K562 (cell line): ENCODE data around the gene PDE12.

Experiments
- FOXO4 ChIP-seq: fragments of 450-650 bp; formaldehyde crosslinking; IDR thresholded peaks from 2 replicates; pipeline ENCODE4 v1.4.0; 2020; ENCODE audit warnings: mild to moderate bottlenecking, moderate library complexity
- KDM1A ChIP-seq, 2 experiments: fragments of 450-650 bp; IDR thresholded peaks; 2 replicates each; pipeline ENCODE4 v1.6.1; 2016; ENCODE audit warnings: mild to moderate bottlenecking in 2 of 2
- POLR2G ChIP-seq: fragments of 200-400 bp; formaldehyde crosslinking; IDR thresholded peaks from 2 replicates; pipeline ENCODE4 v1.6.1; 2017; ENCODE audit warnings: low read depth, mild to moderate bottlenecking, antibody characterized with exemption, low read length, moderate library complexity
- RUNX1 ChIP-seq: sonication (generic); IDR thresholded peaks from 2 replicates; pipeline ENCODE4 v1.6.1; 2016; ENCODE audit warnings: antibody characterized with exemption, low read depth
- TCF7 ChIP-seq: sonication (generic); IDR thresholded peaks from 2 replicates; pipeline ENCODE4 v1.6.1; 2016; ENCODE audit warnings: antibody characterized with exemption, borderline replicate concordance
- ZNF121 ChIP-seq: sonication (generic); formaldehyde crosslinking; conservative IDR thresholded peaks from 2 replicates; pipeline ENCODE4 v1.8.0; 2022; ENCODE audit warnings: missing genetic modification reagents
- ZNF274 ChIP-seq: IDR thresholded peaks from 2 replicates; pipeline ENCODE4 v1.6.1; 2011; ENCODE audit warnings: low read depth, mild to moderate bottlenecking, low read length, moderate library complexity, borderline replicate concordance
- TF ChIP-seq, protein P1 (sequence below), 3 experiments: IDR thresholded peaks in 2 of 3; conservative IDR thresholded peaks in 1 of 3; 2 replicates each; pipeline ENCODE4 v1.5.1; 2011 to 2012; ENCODE audit warnings: low read length in 3 of 3, mild to moderate bottlenecking in 3 of 3, control low read depth in 2 of 3, improper control_type of control experiment in 1 of 3, inconsistent platforms in 1 of 3, low read depth in 1 of 3, mixed read lengths in 1 of 3, moderate library complexity in 1 of 3; ENCODE audit not compliant: insufficient read depth in 2 of 3

- TF ChIP-seq RUNX1 (no peak), POLR2G (no peak), KDM1A (IDR thresholded peaks at IDR 0.05) (no peak), FOXO4 (CRISPR knock-in tag) (no peak), TCF7 (no peak), ZNF274 (no peak), ZNF121 (no peak)
- TF ChIP-seq, protein P1, sequence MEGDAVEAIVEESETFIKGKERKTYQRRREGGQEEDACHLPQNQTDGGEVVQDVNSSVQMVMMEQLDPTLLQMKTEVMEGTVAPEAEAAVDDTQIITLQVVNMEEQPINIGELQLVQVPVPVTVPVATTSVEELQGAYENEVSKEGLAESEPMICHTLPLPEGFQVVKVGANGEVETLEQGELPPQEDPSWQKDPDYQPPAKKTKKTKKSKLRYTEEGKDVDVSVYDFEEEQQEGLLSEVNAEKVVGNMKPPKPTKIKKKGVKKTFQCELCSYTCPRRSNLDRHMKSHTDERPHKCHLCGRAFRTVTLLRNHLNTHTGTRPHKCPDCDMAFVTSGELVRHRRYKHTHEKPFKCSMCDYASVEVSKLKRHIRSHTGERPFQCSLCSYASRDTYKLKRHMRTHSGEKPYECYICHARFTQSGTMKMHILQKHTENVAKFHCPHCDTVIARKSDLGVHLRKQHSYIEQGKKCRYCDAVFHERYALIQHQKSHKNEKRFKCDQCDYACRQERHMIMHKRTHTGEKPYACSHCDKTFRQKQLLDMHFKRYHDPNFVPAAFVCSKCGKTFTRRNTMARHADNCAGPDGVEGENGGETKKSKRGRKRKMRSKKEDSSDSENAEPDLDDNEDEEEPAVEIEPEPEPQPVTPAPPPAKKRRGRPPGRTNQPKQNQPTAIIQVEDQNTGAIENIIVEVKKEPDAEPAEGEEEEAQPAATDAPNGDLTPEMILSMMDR (IDR thresholded peaks at IDR 0.05 in 2 of 3, conservative IDR thresholded peaks at IDR 0.05 in 1 of 3; ENCODE audit: insufficient read depth in 2 of 3, low read depth in 1 of 3, low read length in 3 of 3), result no peak
These were observed 10.3 kb upstream of the PDE12 start for GRCh38 chr3:57545636-57546268.
